Measurements from ENCODE around the gene FBXL2.
A peak's percentile ranks its signal among the peaks of the same experiment; 100 is the strongest.

The FBXL2 gene

GRCh38 chr3:33388374-33389100 lies 111.3 kb downstream of the FBXL2 start:
- no peak for DNase-seq (ENCODE audit: low read depth)
- H3K4me3 ChIP-seq (ENCODE audit: control insufficient read depth, low read depth, low read length): no peak overlapping the region
- no peak for TF ChIP-seq CTCF (conservative IDR thresholded peaks at IDR 0.05; ENCODE audit: control insufficient read depth, insufficient read depth, low read depth, low read length)

GRCh38 chr3:33389908-33390307 lies 112.7 kb downstream of the FBXL2 start:
- no peak overlapping the region for H3K4me3 ChIP-seq (ENCODE audit: control insufficient read depth, low read depth, low read length)
- DNase-seq (ENCODE audit: low read depth): no peak
- TF ChIP-seq CTCF (conservative IDR thresholded peaks at IDR 0.05; ENCODE audit: control insufficient read depth, insufficient read depth, low read depth, low read length): no peak

GRCh38 chr3:33391255-33391995 lies 114.2 kb downstream of the FBXL2 start:
- H3K4me3 ChIP-seq (ENCODE audit: control insufficient read depth, low read depth, low read length): no peak overlapping the region
- TF ChIP-seq CTCF (conservative IDR thresholded peaks at IDR 0.05; ENCODE audit: control insufficient read depth, insufficient read depth, low read depth, low read length): no peak
- DNase-seq (ENCODE audit: low read depth): no peak

GRCh38 chr3:33392144-33392543 lies 114.9 kb downstream of the FBXL2 start:
- no peak for DNase-seq (ENCODE audit: low read depth)
- TF ChIP-seq CTCF (conservative IDR thresholded peaks at IDR 0.05; ENCODE audit: control insufficient read depth, insufficient read depth, low read depth, low read length): no peak
- no peak overlapping the region for H3K4me3 ChIP-seq (ENCODE audit: control insufficient read depth, low read depth, low read length)

- DNase-seq (ENCODE audit: low read depth): peak; percentile 93
- H3K4me3 ChIP-seq (ENCODE audit: control insufficient read depth, low read depth, low read length): no peak overlapping the region
- TF ChIP-seq CTCF (conservative IDR thresholded peaks at IDR 0.05; ENCODE audit: control insufficient read depth, insufficient read depth, low read depth, low read length): no peak
Measured at GRCh38 chr3:33392703-33393125, 115.5 kb downstream of the FBXL2 start.

- no peak for DNase-seq (ENCODE audit: low read depth)
- no peak overlapping the region for H3K4me3 ChIP-seq (ENCODE audit: control insufficient read depth, low read depth, low read length)
- TF ChIP-seq CTCF (conservative IDR thresholded peaks at IDR 0.05; ENCODE audit: control insufficient read depth, insufficient read depth, low read depth, low read length): no peak
Measured at GRCh38 chr3:33394403-33395054, 117.3 kb downstream of the FBXL2 start.

All from fibroblast of mammary gland (primary cell).